H54 (cell line): ENCODE data around the gene SLC38A7.
A peak's percentile ranks its signal among the peaks of the same experiment; 100 is the strongest.

Source experiments
- DNase-seq: peaks from one replicate; pipeline ENCODE4 v3.0.0; 2011; ENCODE audit warnings: low spot score, mixed read lengths; ENCODE audit not compliant: insufficient read length
- FAIRE-seq: peaks from 3 replicates; lab custom pipeline; 2011; peaks lifted over from hg19 to GRCh38; lab: Jason Lieb, UNC
- POLR2A ChIP-seq: IDR thresholded peaks from 2 replicates; pipeline ENCODE4 v1.6.1; 2011; ENCODE audit warnings: low read depth, mild to moderate bottlenecking, low read length

SLC38A7 gene

DNA sequence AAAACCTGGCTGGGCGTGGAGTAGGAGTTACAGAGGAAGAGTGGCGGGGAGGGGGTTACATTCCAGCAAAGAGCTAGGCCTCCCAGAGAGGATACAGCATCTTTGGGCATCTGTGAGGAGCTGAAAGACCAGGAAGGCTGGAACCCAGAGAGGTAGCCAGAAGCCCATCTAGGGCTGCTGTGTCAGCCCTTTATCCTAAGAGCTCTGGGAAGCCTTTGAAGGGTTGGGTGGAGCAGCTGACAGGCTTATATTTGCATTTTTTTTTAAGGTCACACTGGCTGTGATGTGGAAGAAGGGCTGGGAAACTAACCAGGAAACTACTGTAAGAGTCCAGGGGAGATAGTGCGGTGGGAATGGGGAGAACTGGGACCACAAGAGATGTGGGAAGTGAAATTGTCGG lies 48.1 kb downstream of the SLC38A7 start:
- FAIRE-seq (no peak), DNase-seq (no peak)
- no peak for TF ChIP-seq POLR2A

- DNase-seq (no peak), FAIRE-seq (no peak)
- no peak for TF ChIP-seq POLR2A
Measured at GRCh38 chr16:58635502-58635901, 49.1 kb downstream of the SLC38A7 start.

DNA sequence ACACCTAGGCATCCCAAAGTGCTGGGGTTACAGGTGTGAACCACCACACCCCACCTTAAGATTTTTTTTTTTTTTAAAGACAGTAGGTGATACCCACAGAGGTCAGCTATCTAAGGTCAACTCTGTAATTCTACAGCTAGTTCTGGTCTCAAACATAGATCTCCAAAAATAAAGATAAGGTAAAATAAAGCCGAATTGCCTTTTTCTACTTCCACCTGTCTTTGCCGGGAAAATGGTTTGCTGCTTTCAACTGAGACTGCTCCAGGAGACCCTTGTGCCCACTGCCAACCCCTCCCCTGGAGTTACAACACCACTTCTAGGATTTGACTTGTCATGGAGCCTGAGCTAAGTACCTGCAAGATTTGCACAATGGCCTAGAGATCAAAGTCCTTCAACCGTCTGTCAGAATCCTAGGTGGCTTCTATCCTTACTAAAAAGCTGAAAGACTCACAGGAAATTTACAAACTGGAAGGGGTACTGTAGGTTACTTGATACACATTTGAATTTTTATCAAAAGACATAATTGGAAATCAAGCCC lies 50.2 kb downstream of the SLC38A7 start:
- FAIRE-seq (no peak), DNase-seq (no peak)
- no peak for TF ChIP-seq POLR2A

- FAIRE-seq = peak; percentile 96
- TF ChIP-seq POLR2A = peak; percentile 63
Measured at GRCh38 chr16:58629733-58630640, 54.6 kb downstream of the SLC38A7 start, which contains the start of gene CNOT1. Gene CNOT1 (minus strand): TSS chr16:58629826. CDS start chr16:58599337, 30,489 bp downstream.

GRCh38 chr16:58628845-58629732 lies 55.5 kb downstream of the SLC38A7 start:
- no peak for DNase-seq
- no peak for FAIRE-seq
- no peak for TF ChIP-seq POLR2A

More at GRCh38 chr16:58629733-58630640, 54.6 kb downstream of the SLC38A7 start, which contains the start of gene CNOT1:
- peak; percentile 90 for DNase-seq

- no peak for FAIRE-seq
Measured at GRCh38 chr16:58624209-58624608, 60.4 kb downstream of the SLC38A7 start.

DNA sequence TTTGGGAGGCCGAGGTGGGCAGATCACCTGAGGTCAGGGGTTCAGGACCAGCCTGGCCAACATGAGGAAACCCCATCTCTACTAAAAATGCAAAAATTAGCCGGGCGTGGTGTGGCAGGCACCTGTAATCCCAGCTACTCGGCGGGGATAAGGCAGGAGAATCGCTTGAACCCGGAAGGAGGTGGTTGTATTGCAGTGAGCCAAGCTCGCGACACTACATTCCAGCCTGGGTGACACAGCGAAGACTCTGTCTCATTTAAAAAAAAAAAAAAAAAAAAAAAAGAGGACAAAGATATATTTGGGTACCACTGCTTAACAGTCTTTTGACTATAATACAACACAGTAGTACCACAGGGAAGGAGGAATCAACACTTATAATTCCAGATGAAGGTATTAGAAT lies 64.2 kb downstream of the SLC38A7 start:
- DNase-seq (no peak), FAIRE-seq (no peak)
- no peak for TF ChIP-seq POLR2A

More at GRCh38 chr16:58624209-58624608, 60.4 kb downstream of the SLC38A7 start:
- TF ChIP-seq POLR2A = no peak
- DNase-seq = no peak

- no peak for TF ChIP-seq POLR2A
- FAIRE-seq = no peak
- DNase-seq = no peak
Measured at GRCh38 chr16:58615280-58615679, 69.3 kb downstream of the SLC38A7 start.
